Vagina (tissue), 2 donors: ENCODE results near the gene CHAF1A.

Source experiments
- POLR2A ChIP-seq, 2 donors: fragments of 450-650 bp; IDR thresholded peaks; one replicate each; pipeline ENCODE4 v1.6.1; 2017; ENCODE audit warnings: antibody characterized with exemption in 2 of 2, mild to moderate bottlenecking in 2 of 2, moderate library complexity in 2 of 2
- TF ChIP-seq, protein P1 (sequence below), 3 experiments: fragments of 450-650 bp in 2 of 3; fragments of 200-600 bp in 1 of 3; sonication (generic) in 1 of 3; IDR thresholded peaks; one replicate each; pipeline ENCODE4 v1.5.1; 2017 to 2019; ENCODE audit warnings: antibody characterized with exemption in 3 of 3, mild to moderate bottlenecking in 2 of 3, moderate library complexity in 2 of 3

GRCh38 chr19:4456476-4456842 is 54.0 kb downstream of the CHAF1A start:
- no peak for TF ChIP-seq POLR2A (IDR thresholded peaks at IDR 0.05)
- TF ChIP-seq, protein P1, sequence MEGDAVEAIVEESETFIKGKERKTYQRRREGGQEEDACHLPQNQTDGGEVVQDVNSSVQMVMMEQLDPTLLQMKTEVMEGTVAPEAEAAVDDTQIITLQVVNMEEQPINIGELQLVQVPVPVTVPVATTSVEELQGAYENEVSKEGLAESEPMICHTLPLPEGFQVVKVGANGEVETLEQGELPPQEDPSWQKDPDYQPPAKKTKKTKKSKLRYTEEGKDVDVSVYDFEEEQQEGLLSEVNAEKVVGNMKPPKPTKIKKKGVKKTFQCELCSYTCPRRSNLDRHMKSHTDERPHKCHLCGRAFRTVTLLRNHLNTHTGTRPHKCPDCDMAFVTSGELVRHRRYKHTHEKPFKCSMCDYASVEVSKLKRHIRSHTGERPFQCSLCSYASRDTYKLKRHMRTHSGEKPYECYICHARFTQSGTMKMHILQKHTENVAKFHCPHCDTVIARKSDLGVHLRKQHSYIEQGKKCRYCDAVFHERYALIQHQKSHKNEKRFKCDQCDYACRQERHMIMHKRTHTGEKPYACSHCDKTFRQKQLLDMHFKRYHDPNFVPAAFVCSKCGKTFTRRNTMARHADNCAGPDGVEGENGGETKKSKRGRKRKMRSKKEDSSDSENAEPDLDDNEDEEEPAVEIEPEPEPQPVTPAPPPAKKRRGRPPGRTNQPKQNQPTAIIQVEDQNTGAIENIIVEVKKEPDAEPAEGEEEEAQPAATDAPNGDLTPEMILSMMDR (IDR thresholded peaks at IDR 0.05), result no peak
